Suprapubic skin (tissue), 4 donors: Measurements from ENCODE around the gene AQP12A.
"Not testable (repeated sequence)": the region's sequence is repeated elsewhere in the genome, so short reads cannot be mapped to it uniquely, and the experiment has no call there.

ENCODE experiments used
- CTCF ChIP-seq, 2 donors: fragments of 200-600 bp in 1 of 2; fragments of 450-650 bp in 1 of 2; sonication (generic) in 1 of 2; IDR thresholded peaks; one replicate each; pipeline ENCODE4 v1.5.1; 2016 to 2019; ENCODE audit warnings: antibody characterized with exemption in 2 of 2, mild to moderate bottlenecking in 1 of 2, moderate library complexity in 1 of 2
- EP300 ChIP-seq: sonication (generic); formaldehyde crosslinking; IDR thresholded peaks from one replicate; pipeline ENCODE4 v1.6.1; 2017; ENCODE audit warnings: antibody characterized with exemption
- POLR2AphosphoS5 ChIP-seq, 3 donors: sonication (generic); formaldehyde crosslinking; IDR thresholded peaks; one replicate each; pipeline ENCODE4 v1.6.1; 2017; ENCODE audit warnings: antibody characterized with exemption in 3 of 3

GRCh38 chr2:240659883-240660282 is 31.8 kb upstream of the AQP12A start:
- TF ChIP-seq CTCF (IDR thresholded peaks at IDR 0.05); EP300; POLR2AphosphoS5 (IDR thresholded peaks at IDR 0.05): not testable (repeated sequence)
